ENCODE measurements around the gene PRKCD. TPM values are rescaled to one million over a fixed set of nuclear protein-coding genes. Genes with fewer than 3 reads are reported as not detected.

PRKCD gene
- total and polyA plus RNA-seq, 9 of the 15 experiments (the other 6 are each of a cell fraction or from before 2014, with no cell fraction given) = 2.5 to 19.5 (median 6.1) TPM

DNA sequence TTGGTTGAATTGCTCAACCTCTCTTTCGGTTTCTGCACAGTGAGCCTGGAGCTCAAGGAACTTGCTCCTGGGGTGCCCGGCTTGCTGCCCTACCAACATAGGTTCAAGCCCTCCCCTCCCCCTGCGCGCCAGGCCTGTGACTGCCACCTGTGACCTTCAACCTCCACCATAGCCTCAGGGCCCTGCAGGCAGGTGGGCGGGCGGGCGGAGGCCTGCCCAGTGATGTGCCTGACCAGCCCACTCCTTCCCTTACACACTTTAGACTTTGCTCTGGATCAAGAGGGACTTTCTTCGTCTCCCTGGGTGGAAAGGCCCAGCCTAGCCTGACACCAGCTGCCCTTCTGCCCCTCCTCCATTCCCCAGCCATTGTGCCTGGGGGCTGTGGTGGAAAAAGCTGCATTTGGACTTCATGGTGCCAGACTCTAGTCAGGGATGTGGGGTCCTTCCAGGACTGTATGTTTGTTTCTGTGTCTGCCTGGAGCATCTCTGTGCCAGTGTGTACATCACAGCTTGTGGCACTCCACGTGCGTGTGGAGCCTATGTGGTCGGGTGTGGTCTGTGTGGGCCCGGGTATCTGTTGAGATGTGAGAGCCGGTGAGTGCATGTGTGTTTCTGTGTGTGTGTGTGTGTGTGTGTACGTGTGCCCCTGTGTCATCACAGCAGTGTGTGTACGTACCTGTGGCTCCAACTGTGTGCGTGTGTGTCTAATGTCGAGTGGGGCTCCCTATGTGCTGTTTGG, 9.5 kb downstream of the PRKCD start:
- H3K27ac ChIP-seq (ENCODE audit: extremely low read depth, low read depth, low read length) = no peak overlapping the region
- ChIA-PET CTCF (ENCODE audit: low intra/inter-chr PET ratio) (no interaction called here), POLR2A (no interaction called here)
- in situ Hi-C loops (cut with MboI) (no loop called here), intact Hi-C loops (cut with micrococcal nuclease) (no loop called here)
- H3K36me3 ChIP-seq (ENCODE audit: control insufficient read depth, insufficient read depth, low read length) = peaks cover 6% of the 10 kb centered on the region; the same call in 1 of the 3 replicates
- H3K4me2 ChIP-seq (ENCODE audit: insufficient read depth, low read length) = no peak overlapping the region
- no peak for TF ChIP-seq TCF3 (CRISPR knock-in tag; IDR thresholded peaks at IDR 0.05)
- TF ChIP-seq NFE2 (IDR thresholded peaks at IDR 0.05; ENCODE audit: low read depth) = no peak
- TF ChIP-seq, protein P1, sequence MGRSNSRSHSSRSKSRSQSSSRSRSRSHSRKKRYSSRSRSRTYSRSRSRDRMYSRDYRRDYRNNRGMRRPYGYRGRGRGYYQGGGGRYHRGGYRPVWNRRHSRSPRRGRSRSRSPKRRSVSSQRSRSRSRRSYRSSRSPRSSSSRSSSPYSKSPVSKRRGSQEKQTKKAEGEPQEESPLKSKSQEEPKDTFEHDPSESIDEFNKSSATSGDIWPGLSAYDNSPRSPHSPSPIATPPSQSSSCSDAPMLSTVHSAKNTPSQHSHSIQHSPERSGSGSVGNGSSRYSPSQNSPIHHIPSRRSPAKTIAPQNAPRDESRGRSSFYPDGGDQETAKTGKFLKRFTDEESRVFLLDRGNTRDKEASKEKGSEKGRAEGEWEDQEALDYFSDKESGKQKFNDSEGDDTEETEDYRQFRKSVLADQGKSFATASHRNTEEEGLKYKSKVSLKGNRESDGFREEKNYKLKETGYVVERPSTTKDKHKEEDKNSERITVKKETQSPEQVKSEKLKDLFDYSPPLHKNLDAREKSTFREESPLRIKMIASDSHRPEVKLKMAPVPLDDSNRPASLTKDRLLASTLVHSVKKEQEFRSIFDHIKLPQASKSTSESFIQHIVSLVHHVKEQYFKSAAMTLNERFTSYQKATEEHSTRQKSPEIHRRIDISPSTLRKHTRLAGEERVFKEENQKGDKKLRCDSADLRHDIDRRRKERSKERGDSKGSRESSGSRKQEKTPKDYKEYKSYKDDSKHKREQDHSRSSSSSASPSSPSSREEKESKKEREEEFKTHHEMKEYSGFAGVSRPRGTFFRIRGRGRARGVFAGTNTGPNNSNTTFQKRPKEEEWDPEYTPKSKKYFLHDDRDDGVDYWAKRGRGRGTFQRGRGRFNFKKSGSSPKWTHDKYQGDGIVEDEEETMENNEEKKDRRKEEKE (IDR thresholded peaks at IDR 0.05; ENCODE audit: borderline replicate concordance in 1 of 2, control insufficient read depth in 1 of 2, low read depth in 2 of 2, low read length in 1 of 2) = no peak
- no peak for TF ChIP-seq SAFB2 (IDR thresholded peaks at IDR 0.05; ENCODE audit: borderline replicate concordance, low read depth, low read length, severe bottlenecking)
- TF ChIP-seq SRSF1 (IDR thresholded peaks at IDR 0.05; ENCODE audit: low read depth, low read length) = no peak
- no peak for TF ChIP-seq NCOA4 (IDR thresholded peaks at IDR 0.05; ENCODE audit: partially characterized antibody)
- no peak for TF ChIP-seq NONO (IDR thresholded peaks at IDR 0.05; ENCODE audit: low read depth in 2 of 2, low read length in 1 of 2)
- no peak for TF ChIP-seq STAT5A (IDR thresholded peaks at IDR 0.05; ENCODE audit: borderline replicate concordance, low read length)
- no peak for TF ChIP-seq ZNF561 (CRISPR knock-in tag; conservative IDR thresholded peaks at IDR 0.05)
- TF ChIP-seq, protein P2, sequence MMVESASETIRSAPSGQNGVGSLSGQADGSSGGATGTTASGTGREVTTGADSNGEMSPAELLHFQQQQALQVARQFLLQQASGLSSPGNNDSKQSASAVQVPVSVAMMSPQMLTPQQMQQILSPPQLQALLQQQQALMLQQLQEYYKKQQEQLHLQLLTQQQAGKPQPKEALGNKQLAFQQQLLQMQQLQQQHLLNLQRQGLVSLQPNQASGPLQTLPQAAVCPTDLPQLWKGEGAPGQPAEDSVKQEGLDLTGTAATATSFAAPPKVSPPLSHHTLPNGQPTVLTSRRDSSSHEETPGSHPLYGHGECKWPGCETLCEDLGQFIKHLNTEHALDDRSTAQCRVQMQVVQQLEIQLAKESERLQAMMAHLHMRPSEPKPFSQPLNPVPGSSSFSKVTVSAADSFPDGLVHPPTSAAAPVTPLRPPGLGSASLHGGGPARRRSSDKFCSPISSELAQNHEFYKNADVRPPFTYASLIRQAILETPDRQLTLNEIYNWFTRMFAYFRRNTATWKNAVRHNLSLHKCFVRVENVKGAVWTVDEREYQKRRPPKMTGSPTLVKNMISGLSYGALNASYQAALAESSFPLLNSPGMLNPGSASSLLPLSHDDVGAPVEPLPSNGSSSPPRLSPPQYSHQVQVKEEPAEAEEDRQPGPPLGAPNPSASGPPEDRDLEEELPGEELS (CRISPR knock-in tag; IDR thresholded peaks at IDR 0.05; ENCODE audit: borderline replicate concordance) = no peak
- no peak for TF ChIP-seq BRCA1 (IDR thresholded peaks at IDR 0.05)
- no peak for TF ChIP-seq BRCA1 (CRISPR knock-in tag; IDR thresholded peaks at IDR 0.05)
- TF ChIP-seq HNRNPK (IDR thresholded peaks at IDR 0.05; ENCODE audit: low read depth, low read length, poor library complexity, severe bottlenecking) = no peak
- TF ChIP-seq RBBP5 (IDR thresholded peaks at IDR 0.05; ENCODE audit: borderline replicate concordance, insufficient read depth, low read length, poor library complexity, severe bottlenecking) = no peak
- BruUV-seq (replicated peaks) = no TSS peak
- peak overlapping the region in 1 of 2 experiments; percentile 64; a peak in 2 of 4 replicates for H3K9ac ChIP-seq (ENCODE audit: insufficient read depth in 1 of 2, low read depth in 2 of 2, low read length in 2 of 2)
- H3K9me3 ChIP-seq (replicated peaks; ENCODE audit: control insufficient read depth, insufficient read depth, low read depth, low read length) = no peaks in the 10 kb centered on the region
- H3K79me2 ChIP-seq (ENCODE audit: control insufficient read depth, insufficient read depth, low read length) = no peaks in the 10 kb centered on the region; the same call in 2 of the 3 replicates
- peaks cover 7 to 28% of the 10 kb centered on the region in 2 experiments; a peak in 4 of 5 replicates for H3K4me1 ChIP-seq (replicated peaks in 1 of 2; ENCODE audit: control insufficient read depth in 2 of 2, insufficient read depth in 2 of 2, low read length in 2 of 2)
- peaks cover 2% of the 10 kb centered on the region for H3K9me1 ChIP-seq (ENCODE audit: control insufficient read depth, insufficient read depth, low read length)
- no peak for ATAC-seq
- 75% methylated on average over 15 of the region's 17 CpGs for WGBS (ENCODE audit: insufficient coverage, low coverage, missing lambda C conversion rate)
- H2AFZ ChIP-seq (ENCODE audit: low read depth, low read length) = no peak overlapping the region
- no peak for DNase-seq (ENCODE audit: extremely low read depth in 1 of 4, low spot score in 3 of 4)
- no peak for FAIRE-seq
- H3K27me3 ChIP-seq (ENCODE audit: control insufficient read depth in 2 of 2, insufficient read depth in 2 of 2, low read length in 2 of 2) = no peaks in the 10 kb centered on the region
- no peak overlapping the region for H3K4me3 ChIP-seq
- peaks cover 8% of the 10 kb centered on the region for H4K20me1 ChIP-seq (replicated peaks; ENCODE audit: control insufficient read depth, insufficient read depth, low read length)
